LNCaP clone FGC (cell line): ENCODE data around the gene RAD51B.
"Not testable (repeated sequence)": the region's sequence is repeated elsewhere in the genome, so short reads cannot be mapped to it uniquely, and the experiment has no call there.

Source experiments
- DNase-seq: peaks from one replicate; pipeline ENCODE4 v3.0.0-alpha.2; 2011; ENCODE audit warnings: low read depth
- H3K4me3 ChIP-seq: 2 replicates; pipeline ENCODE4 v1.5.1; 2011; ENCODE audit warnings: mild to moderate bottlenecking, low read depth, low read length, control low read depth
- CTCF ChIP-seq: IDR thresholded peaks from 2 replicates; pipeline ENCODE4 v1.5.1; 2012; ENCODE audit warnings: mild to moderate bottlenecking; ENCODE audit not compliant: control insufficient read depth, insufficient read depth; ENCODE audit errors: extremely low read depth

Gene RAD51B

GRCh38 chr14:68254669-68255527 is 435.3 kb downstream of the RAD51B start:
- no peak for DNase-seq
- TF ChIP-seq CTCF, result no peak
- no peak overlapping the region for H3K4me3 ChIP-seq

- no peak overlapping the region for H3K4me3 ChIP-seq
- DNase-seq, result peak; percentile 84
- no peak for TF ChIP-seq CTCF
Observed at GRCh38 chr14:68255693-68256178, 436.2 kb downstream of the RAD51B start.

- H3K4me3 ChIP-seq, result no peak overlapping the region
- DNase-seq, result no peak
- no peak for TF ChIP-seq CTCF
Observed at GRCh38 chr14:68257969-68258368, 438.4 kb downstream of the RAD51B start.

DNA sequence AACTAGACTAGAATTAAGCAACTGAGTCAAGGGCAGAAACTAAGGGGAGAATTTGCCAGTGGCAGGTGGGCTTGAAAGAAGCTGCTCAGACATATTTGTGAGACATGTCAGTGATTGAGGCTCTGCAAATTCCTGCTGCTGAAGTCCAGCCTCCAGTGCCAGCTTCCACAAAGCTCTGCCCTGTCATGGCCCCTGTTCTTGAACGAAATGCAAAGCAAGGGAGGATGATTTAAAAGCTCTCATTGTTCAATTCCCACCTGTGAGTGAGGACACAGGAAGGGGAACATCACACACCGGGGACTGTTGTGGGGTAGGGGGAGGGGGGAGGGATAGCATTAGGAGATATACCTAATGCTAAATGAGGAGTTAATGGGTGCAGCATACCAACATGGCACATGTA is 439.4 kb downstream of the RAD51B start:
- DNase-seq, H3K4me3 ChIP-seq: not testable (repeated sequence)

GRCh38 chr14:68260121-68260520 is 440.5 kb downstream of the RAD51B start:
- no peak for TF ChIP-seq CTCF
- no peak for DNase-seq
- H3K4me3 ChIP-seq, result no peak overlapping the region

GRCh38 chr14:68261092-68261842 is 441.7 kb downstream of the RAD51B start:
- DNase-seq, result no peak
- no peak overlapping the region for H3K4me3 ChIP-seq

More at GRCh38 chr14:68261092-68261842, 441.7 kb downstream of the RAD51B start:
- TF ChIP-seq CTCF, result no peak
